ENCODE results near the gene SPDYE5.
"Not testable (repeated sequence)": the region's sequence is repeated elsewhere in the genome, so short reads cannot be mapped to it uniquely, and the experiment has no call there.

SPDYE5 gene

GRCh38 chr7:75492020-75492419 lies at the start of gene SPDYE5:
Gene SPDYE5 (plus strand): TSS chr7:75492320. CDS start chr7:75494048, 1,728 bp downstream.
- DNase-seq, result not testable (repeated sequence)

- DNase-seq, result peak; percentile 11
Observed at GRCh38 chr7:75442465-75443111, 49.5 kb upstream of the SPDYE5 start.

- not testable (repeated sequence) for DNase-seq
Observed at GRCh38 chr7:75449946-75450345, 42.2 kb upstream of the SPDYE5 start.

- not testable (repeated sequence) for DNase-seq
Observed at GRCh38 chr7:75452494-75452955, 39.6 kb upstream of the SPDYE5 start.

GRCh38 chr7:75456403-75456802 lies 35.7 kb upstream of the SPDYE5 start:
- DNase-seq, result not testable (repeated sequence)

GRCh38 chr7:75458034-75458433 lies 34.1 kb upstream of the SPDYE5 start:
- DNase-seq, result not testable (repeated sequence)

GRCh38 chr7:75460541-75460940 lies 31.6 kb upstream of the SPDYE5 start:
- DNase-seq, result not testable (repeated sequence)

GRCh38 chr7:75470166-75470565 lies 22.0 kb upstream of the SPDYE5 start:
- DNase-seq, result not testable (repeated sequence)

GRCh38 chr7:75477457-75477856 lies 14.7 kb upstream of the SPDYE5 start:
- not testable (repeated sequence) for DNase-seq

- DNase-seq, result not testable (repeated sequence)
Observed at GRCh38 chr7:75480313-75480712, 11.8 kb upstream of the SPDYE5 start.

GRCh38 chr7:75485355-75485978 lies 6.7 kb upstream of the SPDYE5 start:
- peak; percentile 10 for DNase-seq

GRCh38 chr7:75485979-75486643 lies 6.0 kb upstream of the SPDYE5 start, which contains the start of gene POM121C:
Gene POM121C (minus strand): TSS chr7:75486299. CDS start chr7:75441496, 44,803 bp downstream.
- peak; percentile 91 for DNase-seq

- not testable (repeated sequence) for DNase-seq
Observed at GRCh38 chr7:75509033-75509432, 16.9 kb downstream of the SPDYE5 start.

GRCh38 chr7:75518842-75519241 lies 26.7 kb downstream of the SPDYE5 start:
- not testable (repeated sequence) for DNase-seq

- not testable (repeated sequence) for DNase-seq
Observed at GRCh38 chr7:75521727-75522126, 29.6 kb downstream of the SPDYE5 start.

GRCh38 chr7:75527224-75527722 lies 35.2 kb downstream of the SPDYE5 start:
- not testable (repeated sequence) for DNase-seq

GRCh38 chr7:75531359-75531821 lies 39.3 kb downstream of the SPDYE5 start:
- DNase-seq, result no peak

GRCh38 chr7:75532639-75533038 lies 40.5 kb downstream of the SPDYE5 start:
- DNase-seq, result no peak

- no peak for DNase-seq
Observed at GRCh38 chr7:75533926-75534325, 41.8 kb downstream of the SPDYE5 start.

GRCh38 chr7:75534727-75535307 lies 42.7 kb downstream of the SPDYE5 start:
- no peak for DNase-seq

GRCh38 chr7:75536491-75536890 lies 44.4 kb downstream of the SPDYE5 start:
- no peak for DNase-seq

GRCh38 chr7:75536940-75537538 lies 44.9 kb downstream of the SPDYE5 start:
- no peak for DNase-seq

Data from CD4-positive, alpha-beta T cell treated with Interleukin-17A for 4 hours (primary cell).